Neural progenitor cell (in vitro differentiated cells): ENCODE results near the gene FRAT1.

ENCODE experiments used
- EZH2 ChIP-seq: fragments of 200-600 bp; sonication (generic); IDR thresholded peaks from 2 replicates; pipeline ENCODE4 v1.6.1; 2017; ENCODE audit warnings: antibody characterized with exemption, mild to moderate bottlenecking, moderate library complexity
- TF ChIP-seq, protein P1 (sequence below): fragments of 200-600 bp; sonication (generic); IDR thresholded peaks from 2 replicates; pipeline ENCODE4 v1.5.1; 2017; ENCODE audit warnings: antibody characterized with exemption, mild to moderate bottlenecking

DNA sequence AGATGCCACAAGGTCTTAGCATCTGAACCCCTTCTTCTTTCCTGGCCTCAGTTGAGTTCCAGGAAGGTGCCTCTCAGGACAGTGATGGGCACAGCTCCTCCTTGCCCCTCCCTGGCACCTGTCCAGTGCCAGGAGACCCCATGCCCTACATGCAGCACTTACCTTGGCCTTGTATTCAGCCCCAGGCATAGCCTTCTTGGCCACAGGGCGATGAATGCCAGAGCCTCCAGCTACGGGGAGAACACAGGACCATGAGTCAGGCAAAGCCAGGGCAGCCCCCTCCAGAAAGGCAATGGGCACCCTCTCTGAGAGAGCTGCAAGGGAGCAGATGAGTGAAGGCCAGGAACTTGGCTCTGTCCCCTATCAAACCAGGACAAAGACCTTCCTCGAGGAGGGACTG lies 39.7 kb downstream of the FRAT1 start:
- TF ChIP-seq, protein P1, sequence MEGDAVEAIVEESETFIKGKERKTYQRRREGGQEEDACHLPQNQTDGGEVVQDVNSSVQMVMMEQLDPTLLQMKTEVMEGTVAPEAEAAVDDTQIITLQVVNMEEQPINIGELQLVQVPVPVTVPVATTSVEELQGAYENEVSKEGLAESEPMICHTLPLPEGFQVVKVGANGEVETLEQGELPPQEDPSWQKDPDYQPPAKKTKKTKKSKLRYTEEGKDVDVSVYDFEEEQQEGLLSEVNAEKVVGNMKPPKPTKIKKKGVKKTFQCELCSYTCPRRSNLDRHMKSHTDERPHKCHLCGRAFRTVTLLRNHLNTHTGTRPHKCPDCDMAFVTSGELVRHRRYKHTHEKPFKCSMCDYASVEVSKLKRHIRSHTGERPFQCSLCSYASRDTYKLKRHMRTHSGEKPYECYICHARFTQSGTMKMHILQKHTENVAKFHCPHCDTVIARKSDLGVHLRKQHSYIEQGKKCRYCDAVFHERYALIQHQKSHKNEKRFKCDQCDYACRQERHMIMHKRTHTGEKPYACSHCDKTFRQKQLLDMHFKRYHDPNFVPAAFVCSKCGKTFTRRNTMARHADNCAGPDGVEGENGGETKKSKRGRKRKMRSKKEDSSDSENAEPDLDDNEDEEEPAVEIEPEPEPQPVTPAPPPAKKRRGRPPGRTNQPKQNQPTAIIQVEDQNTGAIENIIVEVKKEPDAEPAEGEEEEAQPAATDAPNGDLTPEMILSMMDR = no peak
- no peak for TF ChIP-seq EZH2
